NCI-H524 treated with DMSO at 0.1 percent for 48 hours (cell line): ENCODE results near the gene ASPHD1.
A peak's percentile ranks its signal among the peaks of the same experiment; 100 is the strongest.
"Not testable (repeated sequence)": the region's sequence is repeated elsewhere in the genome, so short reads cannot be mapped to it uniquely, and the experiment has no call there.

Experiments used
- DNase-seq: peaks from one replicate; lab custom pipeline; 2025; lab: John Stamatoyannopoulos, UW

ASPHD1 gene

GRCh38 chr16:29877266-29877961, 22.9 kb upstream of the ASPHD1 start:
- no peak for DNase-seq

GRCh38 chr16:29878172-29878571, 22.1 kb upstream of the ASPHD1 start:
- no peak for DNase-seq

GRCh38 chr16:29881050-29881449, 19.2 kb upstream of the ASPHD1 start:
- no peak for DNase-seq

- DNase-seq = no peak
These were observed 16.3 kb upstream of the ASPHD1 start for GRCh38 chr16:29883987-29884386.

- DNase-seq = not testable (repeated sequence)
These were observed 10.9 kb upstream of the ASPHD1 start for GRCh38 chr16:29889372-29889771.

- DNase-seq = no peak
These were observed 8.5 kb upstream of the ASPHD1 start for GRCh38 chr16:29891525-29892457.

- DNase-seq = no peak
These were observed 7.9 kb upstream of the ASPHD1 start for GRCh38 chr16:29892458-29892813.

- no peak for DNase-seq
These were observed 6.7 kb upstream of the ASPHD1 start for GRCh38 chr16:29893553-29893952.

GRCh38 chr16:29894352-29894751, 5.9 kb upstream of the ASPHD1 start:
- DNase-seq = no peak

GRCh38 chr16:29896841-29897240, 3.4 kb upstream of the ASPHD1 start:
- DNase-seq = no peak

GRCh38 chr16:29897333-29897732, 3.0 kb upstream of the ASPHD1 start:
- DNase-seq = no peak

- no peak for DNase-seq
These were observed 2.0 kb upstream of the ASPHD1 start for GRCh38 chr16:29898135-29898803.

- DNase-seq = no peak
These were observed 1.3 kb upstream of the ASPHD1 start for GRCh38 chr16:29898804-29899515.

GRCh38 chr16:29899516-29900101, 679 bp upstream of the ASPHD1 start, which contains the start of gene SEZ6L2:
SEZ6L2 (minus strand) TSS chr16:29899550; CDS start chr16:29899019, 531 bp downstream.
- DNase-seq = peak; percentile 92

- DNase-seq = no peak
These were observed 759 bp downstream of the ASPHD1 start for GRCh38 chr16:29900888-29901606.

- no peak for DNase-seq
These were observed 1.3 kb downstream of the ASPHD1 start for GRCh38 chr16:29901607-29901945.

GRCh38 chr16:29903590-29903989, 3.3 kb downstream of the ASPHD1 start:
- no peak for DNase-seq

- no peak for DNase-seq
These were observed 4.7 kb downstream of the ASPHD1 start for GRCh38 chr16:29904947-29905346.

GRCh38 chr16:29905668-29906067, 5.4 kb downstream of the ASPHD1 start:
- no peak for DNase-seq

- no peak for DNase-seq
These were observed 6.4 kb downstream of the ASPHD1 start for GRCh38 chr16:29906520-29907244.
